GM21619 (cell line): Measurements from ENCODE around the gene SLC35G3.
"Not testable (repeated sequence)": the region's sequence is repeated elsewhere in the genome, so short reads cannot be mapped to it uniquely, and the experiment has no call there.

Experiments
- ATAC-seq: cut with Tn5 transposase; IDR thresholded peaks from one replicate; pipeline ENCODE4 v1.9.1; 2021; ENCODE audit not compliant: unreplicated experiment

Gene SLC35G3

DNA sequence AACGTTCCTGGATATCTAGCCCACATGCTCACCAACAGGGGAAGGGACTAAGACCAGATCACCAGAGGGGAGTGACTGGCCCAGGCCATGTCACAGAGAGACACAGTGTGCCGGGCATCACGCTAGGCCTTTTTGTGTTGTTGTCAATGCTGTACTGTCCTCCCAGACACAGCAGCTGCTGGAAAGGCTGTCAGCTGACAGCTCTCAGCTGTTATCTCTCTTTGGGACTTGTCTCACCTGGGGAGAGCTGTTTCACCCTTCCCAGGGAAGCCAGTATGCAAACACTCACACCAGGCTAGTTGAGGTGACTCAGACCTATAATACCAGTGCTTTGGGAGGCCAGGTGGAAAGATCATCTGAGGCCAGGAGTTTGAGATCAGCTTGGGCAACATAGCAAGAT lies 27.1 kb downstream of the SLC35G3 start:
- ATAC-seq = no peak

- no peak for ATAC-seq
Observed at GRCh38 chr17:35166526-35166925, 27.7 kb downstream of the SLC35G3 start.

DNA sequence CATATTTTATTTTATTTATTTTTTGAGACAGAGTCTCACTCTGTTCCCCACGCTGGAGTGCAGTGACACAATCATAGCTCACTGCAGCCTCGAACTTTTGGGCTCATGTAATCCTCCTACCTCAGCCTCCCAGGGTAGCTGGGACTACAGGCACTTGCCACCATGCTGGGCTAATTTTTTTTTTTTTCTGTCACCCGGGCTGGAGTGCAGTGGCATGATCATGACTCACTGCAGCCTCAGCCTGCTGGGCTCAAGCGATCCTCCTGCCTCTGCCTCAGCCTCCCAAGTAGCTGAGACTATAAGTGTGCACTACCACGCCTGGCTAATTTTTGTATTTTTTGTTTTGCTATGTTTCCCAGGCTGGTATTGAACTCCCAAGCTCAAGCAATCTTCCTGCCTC lies 29.5 kb downstream of the SLC35G3 start:
- no peak for ATAC-seq

DNA sequence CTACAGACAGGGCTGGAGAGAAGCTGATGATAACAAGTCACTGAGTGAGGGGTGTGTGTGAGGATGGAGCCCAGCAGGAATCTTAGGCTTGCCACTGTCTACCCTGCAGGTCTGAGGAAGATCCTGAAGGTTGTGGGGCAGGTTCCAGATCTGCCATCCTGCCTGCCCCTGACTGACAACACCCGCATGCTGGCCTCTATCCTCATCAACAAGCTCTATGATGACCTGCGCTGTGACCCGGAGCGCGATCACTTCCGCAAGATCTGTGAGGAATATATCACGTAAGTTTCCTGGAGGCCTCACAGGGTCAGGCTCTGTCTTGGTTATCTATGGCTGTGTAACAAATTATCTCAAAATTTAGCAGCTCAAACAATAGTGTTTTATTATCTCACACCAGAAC lies 30.3 kb downstream of the SLC35G3 start:
- no peak for ATAC-seq

GRCh38 chr17:35162755-35163154 lies 31.4 kb downstream of the SLC35G3 start:
- ATAC-seq = no peak

- no peak for ATAC-seq
Observed at GRCh38 chr17:35161281-35161761, 32.9 kb downstream of the SLC35G3 start.

DNA sequence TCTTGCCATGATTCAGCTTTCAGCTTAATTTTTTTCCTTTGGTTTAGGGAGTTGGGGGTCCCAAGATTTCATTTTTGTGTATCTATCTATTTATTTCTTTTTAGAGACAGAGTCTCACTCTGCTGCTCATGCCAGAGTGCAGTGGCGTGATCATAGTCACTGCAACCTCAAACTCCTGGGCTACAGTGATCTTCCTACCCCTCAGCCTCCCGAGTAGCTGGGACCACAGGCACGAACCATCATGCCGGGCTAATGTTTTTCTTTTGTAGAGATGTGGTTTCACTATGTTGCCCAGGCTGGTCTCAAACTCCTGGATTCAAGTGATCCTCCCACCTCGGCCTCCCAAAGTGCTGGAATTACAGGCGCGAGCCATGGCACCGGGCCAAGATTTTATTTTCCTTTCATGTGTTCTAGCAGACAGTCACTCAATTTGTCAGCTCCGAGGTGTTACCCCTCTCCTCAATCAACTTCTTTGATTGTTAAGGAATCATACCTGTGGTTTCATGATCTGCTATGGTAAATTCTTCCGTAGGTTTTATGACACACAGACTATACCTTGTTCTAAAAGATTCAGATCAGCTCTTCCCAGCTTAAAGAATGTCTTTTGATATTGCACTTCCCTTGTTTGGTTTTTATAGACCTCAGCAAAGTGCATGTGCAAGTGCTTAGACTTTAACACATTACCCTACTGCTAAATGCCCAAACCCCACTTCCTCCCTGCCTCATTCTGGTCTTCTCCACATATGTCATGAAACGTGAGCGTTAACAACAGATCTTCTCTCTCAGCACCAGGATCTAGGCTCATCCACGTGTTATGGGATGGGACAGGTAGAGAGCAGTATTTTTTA lies 33.6 kb downstream of the SLC35G3 start:
- ATAC-seq = no peak

DNA sequence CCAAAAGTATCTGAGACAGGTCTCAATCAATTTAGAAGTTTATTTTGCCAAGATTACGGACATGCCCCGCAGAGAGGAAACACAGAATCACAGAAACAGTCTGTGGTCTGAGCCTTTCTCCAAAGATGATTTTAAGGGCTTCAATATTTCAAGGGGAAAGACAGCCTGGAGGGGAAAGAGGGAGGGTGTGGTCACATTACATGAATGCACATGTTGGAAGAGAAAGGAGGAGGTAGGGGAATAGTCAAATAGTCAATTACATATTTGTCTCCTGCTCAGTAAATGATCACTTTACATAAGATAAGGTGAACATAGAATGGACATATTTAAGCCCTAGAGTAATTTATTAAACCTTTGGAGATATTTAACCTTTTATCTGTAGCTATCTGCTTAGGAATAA lies 34.3 kb downstream of the SLC35G3 start:
- ATAC-seq = no peak

GRCh38 chr17:35155246-35155645 lies 38.9 kb downstream of the SLC35G3 start:
- ATAC-seq = no peak

- ATAC-seq = no peak
Observed at GRCh38 chr17:35154196-35155165, 39.7 kb downstream of the SLC35G3 start.

- ATAC-seq = no peak
Observed at GRCh38 chr17:35152421-35153140, 41.6 kb downstream of the SLC35G3 start.

GRCh38 chr17:35151080-35151479 lies 43.1 kb downstream of the SLC35G3 start:
- ATAC-seq = not testable (repeated sequence)

DNA sequence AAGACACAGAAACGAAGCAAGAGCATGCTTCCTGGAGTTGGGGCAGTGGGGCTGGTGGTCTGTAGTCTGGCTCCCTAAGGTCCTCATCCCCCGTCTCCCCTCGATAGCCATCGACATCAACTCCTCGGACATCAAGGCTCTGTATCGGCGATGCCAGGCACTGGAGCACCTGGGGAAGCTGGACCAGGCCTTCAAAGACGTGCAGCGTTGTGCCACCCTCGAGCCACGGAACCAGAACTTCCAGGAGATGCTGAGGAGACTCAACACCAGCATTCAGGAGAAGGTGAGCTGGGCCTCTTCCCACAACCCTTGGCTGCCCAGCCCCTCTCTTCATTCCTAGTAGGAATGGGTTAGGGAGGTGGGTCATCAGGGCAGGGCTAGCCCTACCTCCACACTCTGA lies 44.3 kb downstream of the SLC35G3 start:
- ATAC-seq = no peak

GRCh38 chr17:35148144-35148543 lies 46.0 kb downstream of the SLC35G3 start:
- ATAC-seq = no peak

GRCh38 chr17:35147375-35147905 lies 46.8 kb downstream of the SLC35G3 start, which contains the start of gene UNC45B:
Gene UNC45B, plus strand, starts transcription at chr17:35147817. Its CDS starts 447 bp downstream, at chr17:35148264.
- no peak for ATAC-seq

GRCh38 chr17:35146214-35146833 lies 47.9 kb downstream of the SLC35G3 start:
- ATAC-seq = no peak

DNA sequence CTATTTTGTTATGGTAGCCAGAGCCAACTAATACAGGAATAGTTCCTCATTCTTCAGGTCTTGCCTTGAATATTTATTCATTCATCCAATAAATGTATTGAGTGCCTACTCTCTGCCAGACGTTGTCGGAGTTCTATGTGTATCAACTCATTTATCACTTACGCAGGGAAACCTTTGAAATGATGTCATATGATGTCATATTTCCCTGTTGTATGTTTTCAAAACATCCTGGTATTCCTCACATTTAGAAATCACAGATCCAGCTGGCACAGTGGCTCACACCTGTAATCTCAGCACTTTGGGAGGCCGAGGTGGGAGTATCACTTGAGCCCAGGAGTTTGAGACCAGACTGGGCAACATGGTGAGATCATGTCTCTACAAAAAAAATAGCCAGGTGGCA lies 49.4 kb downstream of the SLC35G3 start:
- no peak for ATAC-seq
